Neural cell (in vitro differentiated cells): ENCODE results near the gene HNRNPH2. TPM values are rescaled to one million over a fixed set of nuclear protein-coding genes. Genes with fewer than 3 reads are reported as not detected.

Source experiments
- H2AFZ ChIP-seq: fragments of 200-600, 300-800 bp; sonication (generic), shearing (Covaris generic); 2 replicates; pipeline ENCODE4 v1.6.0; 2014; ENCODE audit warnings: low read depth, mild to moderate bottlenecking, antibody characterized with exemption, low read length, moderate library complexity
- H3F3A ChIP-seq: fragments of 200-600 bp; shearing (Covaris generic); 2 replicates; pipeline ENCODE4 v1.6.1; 2016; ENCODE audit warnings: mild to moderate bottlenecking, moderate library complexity, mixed read lengths, antibody characterized with exemption, low read length; ENCODE audit not compliant: insufficient read depth, poor library complexity, severe bottlenecking
- H3K27ac ChIP-seq: fragments of 200-600, 300-800 bp; sonication (generic), shearing (Covaris generic); 2 replicates; pipeline ENCODE4 v1.5.1; 2014; ENCODE audit warnings: mild to moderate bottlenecking, low read length, moderate library complexity
- H3K27me3 ChIP-seq: fragments of 300-800, 200-600 bp; sonication (generic), shearing (Covaris generic); 2 replicates; pipeline ENCODE4 v1.6.0; 2014; ENCODE audit warnings: mild to moderate bottlenecking, low read depth, low read length, moderate library complexity; ENCODE audit not compliant: insufficient read depth
- H3K36me3 ChIP-seq: fragments of 300-800, 200-600 bp; sonication (generic), shearing (Covaris generic); 2 replicates; pipeline ENCODE4 v1.5.1; 2014; ENCODE audit warnings: mild to moderate bottlenecking, antibody characterized with exemption, low read length, moderate library complexity; ENCODE audit not compliant: insufficient read depth
- H3K4me2 ChIP-seq: fragments of 300-800, 200-600 bp; sonication (generic), shearing (Covaris generic); 2 replicates; pipeline ENCODE4 v1.6.0; 2014; ENCODE audit warnings: mild to moderate bottlenecking, low read length
- H3K4me3 ChIP-seq: fragments of 300-800, 200-600 bp; sonication (generic), shearing (Covaris generic); 2 replicates; pipeline ENCODE4 v1.5.1; 2014; ENCODE audit warnings: mild to moderate bottlenecking, low read length, moderate library complexity
- H3K79me2 ChIP-seq: fragments of 200-600 bp; shearing (Covaris generic); replicated peaks from 2 replicates; pipeline ENCODE4 v1.6.0; 2014; ENCODE audit warnings: mild to moderate bottlenecking, low read length, moderate library complexity; ENCODE audit not compliant: insufficient read depth
- H3K9ac ChIP-seq: fragments of 300-800, 200-600 bp; sonication (generic), shearing (Covaris generic); 2 replicates; pipeline ENCODE4 v1.6.1; 2016; ENCODE audit warnings: mild to moderate bottlenecking, low read length, mixed read lengths
- H3K9me2 ChIP-seq: fragments of 200-600 bp; shearing (Covaris generic); 2 replicates; pipeline ENCODE4 v1.6.1; 2016; ENCODE audit warnings: mild to moderate bottlenecking, low read length, mixed read lengths; ENCODE audit not compliant: insufficient read depth
- H3K9me3 ChIP-seq: fragments of 200-600, 300-800 bp; sonication (generic), shearing (Covaris generic); 2 replicates; pipeline ENCODE4 v1.6.1; 2016; ENCODE audit warnings: mild to moderate bottlenecking, mixed run types, low read length, moderate library complexity, mixed read lengths
- H4K20me1 ChIP-seq: fragments of 200-600 bp; shearing (Covaris generic); 2 replicates; pipeline ENCODE4 v1.6.1; 2016; ENCODE audit warnings: mild to moderate bottlenecking, mixed run types; ENCODE audit not compliant: insufficient read depth
- CTCF ChIP-seq: fragments of 450-650 bp; IDR thresholded peaks from 2 replicates; pipeline ENCODE4 v1.5.1; 2014; ENCODE audit warnings: antibody characterized with exemption, mild to moderate bottlenecking, moderate library complexity; ENCODE audit not compliant: poor library complexity, severe bottlenecking
- EP300 ChIP-seq: fragments of 450-650 bp; conservative IDR thresholded peaks from 2 replicates; pipeline ENCODE4 v1.6.1; 2014; ENCODE audit warnings: antibody characterized with exemption, mild to moderate bottlenecking, moderate library complexity; ENCODE audit not compliant: poor library complexity, severe bottlenecking
- EZH2 ChIP-seq: fragments of 200-600, 300-800 bp; shearing (Covaris generic), sonication (generic); IDR thresholded peaks from 2 replicates; pipeline ENCODE4 v1.6.1; 2014; ENCODE audit warnings: antibody characterized with exemption, low read length, borderline replicate concordance, mild to moderate bottlenecking; ENCODE audit not compliant: insufficient read depth, poor library complexity, severe bottlenecking
- MXI1 ChIP-seq: fragments of 450-650 bp; conservative IDR thresholded peaks from 2 replicates; pipeline ENCODE4 v1.6.1; 2014; ENCODE audit warnings: antibody characterized with exemption, mild to moderate bottlenecking; ENCODE audit not compliant: poor library complexity, severe bottlenecking
- POLR2AphosphoS5 ChIP-seq: IDR thresholded peaks from 2 replicates; pipeline ENCODE4 v1.6.1; 2012
- RAD21 ChIP-seq: fragments of 450-650 bp; conservative IDR thresholded peaks from 2 replicates; pipeline ENCODE4 v1.6.1; 2014; ENCODE audit warnings: antibody characterized with exemption, mild to moderate bottlenecking, moderate library complexity
- REST ChIP-seq: IDR thresholded peaks from 2 replicates; pipeline ENCODE4 v1.6.1; 2012; ENCODE audit warnings: borderline replicate concordance
- SMC3 ChIP-seq: fragments of 450-650 bp; conservative IDR thresholded peaks from 2 replicates; pipeline ENCODE4 v1.6.1; 2014; ENCODE audit warnings: antibody characterized with exemption, mild to moderate bottlenecking, moderate library complexity; ENCODE audit not compliant: poor library complexity
- TAF1 ChIP-seq: IDR thresholded peaks from 2 replicates; pipeline ENCODE4 v1.6.1; 2012; ENCODE audit warnings: low read depth
- polyA plus RNA-seq: library from polyadenylated mRNA; depleted of rRNA; stranded (reverse); fragments of >200 nt; gene quantifications from 2 replicates; pipeline ENCODE4 v1.2.3, GENCODE V29; 2014

Gene HNRNPH2
- polyA plus RNA-seq, 1 donor from 2014 or later, result 167 TPM

- H3K9ac ChIP-seq, result peak overlapping the region; percentile 74
- peak overlapping the region; percentile 79 for H3K4me3 ChIP-seq
- H4K20me1 ChIP-seq, result no peaks in the 10 kb centered on the region
- no peaks in the 10 kb centered on the region for H3K9me3 ChIP-seq
- H2AFZ ChIP-seq, result peak overlapping the region; percentile 27
- no peaks in the 10 kb centered on the region for H3F3A ChIP-seq
- H3K79me2 ChIP-seq, result peaks cover 34% of the 10 kb centered on the region
- no peaks in the 10 kb centered on the region for H3K9me2 ChIP-seq
- peak overlapping the region; percentile 81 for H3K27ac ChIP-seq
- TF ChIP-seq POLR2AphosphoS5, result no peak
- no peak for TF ChIP-seq EZH2
- TF ChIP-seq TAF1, result no peak
- TF ChIP-seq RAD21, result no peak
- TF ChIP-seq CTCF, result no peak
- TF ChIP-seq REST, result no peak
- TF ChIP-seq SMC3, result no peak
- TF ChIP-seq EP300, result no peak
- TF ChIP-seq MXI1, result no peak
- H3K36me3 ChIP-seq, result no peaks in the 10 kb centered on the region
- H3K27me3 ChIP-seq, result no peaks in the 10 kb centered on the region
- H3K4me2 ChIP-seq, result peak overlapping the region; percentile 58
Measured at GRCh38 chrX:101407167-101407747, 765 bp upstream of the HNRNPH2 start.

GRCh38 chrX:101408532-101408841 is 465 bp downstream of the HNRNPH2 start:
- peak overlapping the region; percentile 96 for H3K27ac ChIP-seq
- H3K36me3 ChIP-seq, result no peaks in the 10 kb centered on the region
- peak overlapping the region; percentile 89 for H3K9ac ChIP-seq
- H4K20me1 ChIP-seq, result no peaks in the 10 kb centered on the region
- no peaks in the 10 kb centered on the region for H3K9me2 ChIP-seq
- peaks cover 34% of the 10 kb centered on the region for H3K79me2 ChIP-seq
- no peaks in the 10 kb centered on the region for H3F3A ChIP-seq
- H3K27me3 ChIP-seq, result no peaks in the 10 kb centered on the region
- H2AFZ ChIP-seq, result peak overlapping the region; percentile 21
- no peak overlapping the region for H3K4me2 ChIP-seq
- TF ChIP-seq CTCF (no peak), EZH2 (no peak), MXI1 (no peak), REST (no peak), EP300 (no peak), RAD21 (no peak), SMC3 (no peak), TAF1 (no peak), POLR2AphosphoS5 (no peak)
- no peaks in the 10 kb centered on the region for H3K9me3 ChIP-seq
- peak overlapping the region; percentile 79 for H3K4me3 ChIP-seq
